HG03342 (cell line): ENCODE results near the gene PTPRD.
"Not testable (repeated sequence)": the region's sequence is repeated elsewhere in the genome, so short reads cannot be mapped to it uniquely, and the experiment has no call there.

ENCODE experiments used
- ATAC-seq: cut with Tn5 transposase; IDR thresholded peaks from one replicate; pipeline ENCODE4 v1.9.1; 2021; ENCODE audit warnings: mild to moderate bottlenecking, moderate library complexity; ENCODE audit not compliant: unreplicated experiment

Gene PTPRD

GRCh38 chr9:9996259-9996658, 616.5 kb downstream of the PTPRD start:
- no peak for ATAC-seq

GRCh38 chr9:9992936-9993335, 619.9 kb downstream of the PTPRD start:
- no peak for ATAC-seq

GRCh38 chr9:9973062-9973461, 639.7 kb downstream of the PTPRD start:
- no peak for ATAC-seq

GRCh38 chr9:9970514-9970913, 642.3 kb downstream of the PTPRD start:
- ATAC-seq, result no peak

- ATAC-seq, result no peak
These were observed 649.0 kb downstream of the PTPRD start for GRCh38 chr9:9963841-9964240.

- ATAC-seq, result no peak
These were observed 650.9 kb downstream of the PTPRD start for GRCh38 chr9:9961934-9962333.

GRCh38 chr9:9961487-9961886, 651.3 kb downstream of the PTPRD start:
- ATAC-seq, result no peak

- ATAC-seq, result no peak
These were observed 661.1 kb downstream of the PTPRD start for GRCh38 chr9:9951556-9952160.

GRCh38 chr9:9950813-9951212, 662.0 kb downstream of the PTPRD start:
- no peak for ATAC-seq

GRCh38 chr9:9949978-9950377, 662.8 kb downstream of the PTPRD start:
- no peak for ATAC-seq

- ATAC-seq, result no peak
These were observed 663.4 kb downstream of the PTPRD start for GRCh38 chr9:9949368-9949767.

GRCh38 chr9:9945966-9946365, 666.8 kb downstream of the PTPRD start:
- ATAC-seq, result no peak

- peak; percentile 79 for ATAC-seq
These were observed 669.9 kb downstream of the PTPRD start for GRCh38 chr9:9942764-9943424.

- ATAC-seq, result no peak
These were observed 674.4 kb downstream of the PTPRD start for GRCh38 chr9:9938432-9938831.

GRCh38 chr9:9931464-9931863, 681.3 kb downstream of the PTPRD start:
- ATAC-seq, result not testable (repeated sequence)

GRCh38 chr9:9924376-9924775, 688.4 kb downstream of the PTPRD start:
- peak; percentile 64 for ATAC-seq

GRCh38 chr9:9921805-9922204, 691.0 kb downstream of the PTPRD start:
- ATAC-seq, result no peak

- no peak for ATAC-seq
These were observed 692.3 kb downstream of the PTPRD start for GRCh38 chr9:9920425-9921060.

GRCh38 chr9:9919174-9919775, 693.5 kb downstream of the PTPRD start:
- no peak for ATAC-seq

- ATAC-seq, result no peak
These were observed 695.4 kb downstream of the PTPRD start for GRCh38 chr9:9917400-9917799.

GRCh38 chr9:9914174-9914573, 698.6 kb downstream of the PTPRD start:
- no peak for ATAC-seq

GRCh38 chr9:9913276-9913832, 699.4 kb downstream of the PTPRD start:
- ATAC-seq, result no peak
